Measurements from ENCODE around the gene TAGAP. TPM values are rescaled to one million over a fixed set of nuclear protein-coding genes. Genes with fewer than 3 reads are reported as not detected.

TAGAP gene
- total and polyA plus RNA-seq, 10 of the 15 experiments (the other 5 are each of a cell fraction or from before 2014, with no cell fraction given): 5.3 to 27.4 (median 18.9) TPM

DNA sequence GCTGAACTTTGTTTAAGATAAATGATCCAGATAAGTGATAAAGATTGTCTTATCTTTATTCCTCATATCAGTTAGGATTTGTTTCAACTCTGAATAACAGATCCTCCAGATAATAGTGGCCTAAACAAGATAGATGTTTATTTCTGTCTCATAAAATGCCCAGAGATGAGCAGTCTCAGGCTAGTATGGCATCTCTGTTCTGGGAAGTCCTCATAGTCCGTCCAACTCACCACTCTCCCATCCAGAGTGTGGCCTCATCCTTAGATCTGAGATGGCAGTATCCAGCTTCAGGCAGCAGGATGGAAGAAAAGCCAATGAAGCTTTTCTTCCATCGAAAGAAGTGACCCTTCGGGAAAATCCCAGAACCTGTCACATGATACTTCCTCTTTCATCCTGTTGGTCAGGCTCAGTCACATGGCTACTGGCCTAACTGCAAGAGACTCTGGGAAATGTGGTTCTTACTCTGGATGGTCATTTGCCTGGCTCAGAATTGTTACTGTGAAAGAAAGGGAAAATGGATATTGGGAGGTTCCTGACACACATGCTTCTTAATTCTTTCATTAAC lies 29.4 kb upstream of the TAGAP start (continued):
- no peak for TF ChIP-seq WRNIP1 (IDR thresholded peaks at IDR 0.05; ENCODE audit: borderline replicate concordance, low read depth, low read length)
- TF ChIP-seq RELB (IDR thresholded peaks at IDR 0.05; ENCODE audit: low read depth): peak; percentile 38; the same call in 1 of the 2 replicates
- no peak for TF ChIP-seq SP1 (IDR thresholded peaks at IDR 0.05; ENCODE audit: low read depth, low read length)
- TF ChIP-seq NFIC (IDR thresholded peaks at IDR 0.05; ENCODE audit: low read depth, low read length): no peak
- TF ChIP-seq NR2C1 (IDR thresholded peaks at IDR 0.05): peak; percentile 60
- TF ChIP-seq FOS (IDR thresholded peaks at IDR 0.05; ENCODE audit: borderline replicate concordance, extremely low read depth, insufficient read length): peak; percentile 51
- no peak for TF ChIP-seq ESRRA (IDR thresholded peaks at IDR 0.05; ENCODE audit: low read length)
- TF ChIP-seq NFYA (IDR thresholded peaks at IDR 0.05; ENCODE audit: borderline replicate concordance, low read depth, low read length): peak; percentile 74; the same call in 1 of the 2 replicates
- 0 out of 2 replicates have a peak, but pooled peaks have one; percentile 16 for TF ChIP-seq ZBTB4 (CRISPR knock-in tag; IDR thresholded peaks at IDR 0.05)
- TF ChIP-seq ATF3 (IDR thresholded peaks at IDR 0.05; ENCODE audit: borderline replicate concordance, extremely low read depth, low read depth, low read length): peak; percentile 92
- TF ChIP-seq, protein P1, sequence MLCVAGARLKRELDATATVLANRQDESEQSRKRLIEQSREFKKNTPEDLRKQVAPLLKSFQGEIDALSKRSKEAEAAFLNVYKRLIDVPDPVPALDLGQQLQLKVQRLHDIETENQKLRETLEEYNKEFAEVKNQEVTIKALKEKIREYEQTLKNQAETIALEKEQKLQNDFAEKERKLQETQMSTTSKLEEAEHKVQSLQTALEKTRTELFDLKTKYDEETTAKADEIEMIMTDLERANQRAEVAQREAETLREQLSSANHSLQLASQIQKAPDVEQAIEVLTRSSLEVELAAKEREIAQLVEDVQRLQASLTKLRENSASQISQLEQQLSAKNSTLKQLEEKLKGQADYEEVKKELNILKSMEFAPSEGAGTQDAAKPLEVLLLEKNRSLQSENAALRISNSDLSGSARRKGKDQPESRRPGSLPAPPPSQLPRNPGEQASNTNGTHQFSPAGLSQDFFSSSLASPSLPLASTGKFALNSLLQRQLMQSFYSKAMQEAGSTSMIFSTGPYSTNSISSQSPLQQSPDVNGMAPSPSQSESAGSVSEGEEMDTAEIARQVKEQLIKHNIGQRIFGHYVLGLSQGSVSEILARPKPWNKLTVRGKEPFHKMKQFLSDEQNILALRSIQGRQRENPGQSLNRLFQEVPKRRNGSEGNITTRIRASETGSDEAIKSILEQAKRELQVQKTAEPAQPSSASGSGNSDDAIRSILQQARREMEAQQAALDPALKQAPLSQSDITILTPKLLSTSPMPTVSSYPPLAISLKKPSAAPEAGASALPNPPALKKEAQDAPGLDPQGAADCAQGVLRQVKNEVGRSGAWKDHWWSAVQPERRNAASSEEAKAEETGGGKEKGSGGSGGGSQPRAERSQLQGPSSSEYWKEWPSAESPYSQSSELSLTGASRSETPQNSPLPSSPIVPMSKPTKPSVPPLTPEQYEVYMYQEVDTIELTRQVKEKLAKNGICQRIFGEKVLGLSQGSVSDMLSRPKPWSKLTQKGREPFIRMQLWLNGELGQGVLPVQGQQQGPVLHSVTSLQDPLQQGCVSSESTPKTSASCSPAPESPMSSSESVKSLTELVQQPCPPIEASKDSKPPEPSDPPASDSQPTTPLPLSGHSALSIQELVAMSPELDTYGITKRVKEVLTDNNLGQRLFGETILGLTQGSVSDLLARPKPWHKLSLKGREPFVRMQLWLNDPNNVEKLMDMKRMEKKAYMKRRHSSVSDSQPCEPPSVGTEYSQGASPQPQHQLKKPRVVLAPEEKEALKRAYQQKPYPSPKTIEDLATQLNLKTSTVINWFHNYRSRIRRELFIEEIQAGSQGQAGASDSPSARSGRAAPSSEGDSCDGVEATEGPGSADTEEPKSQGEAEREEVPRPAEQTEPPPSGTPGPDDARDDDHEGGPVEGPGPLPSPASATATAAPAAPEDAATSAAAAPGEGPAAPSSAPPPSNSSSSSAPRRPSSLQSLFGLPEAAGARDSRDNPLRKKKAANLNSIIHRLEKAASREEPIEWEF (IDR thresholded peaks at IDR 0.05; ENCODE audit: insufficient replicate concordance, low read depth, low read length): no peak
- TF ChIP-seq SIX5 (IDR thresholded peaks at IDR 0.05; ENCODE audit: low read depth, low read length, severe bottlenecking): peak; percentile 72
- TF ChIP-seq ATF7 (IDR thresholded peaks at IDR 0.05; ENCODE audit: low read depth): 0 out of 2 replicates have a peak, but pooled peaks have one; percentile 11
- TF ChIP-seq ZSCAN29 (IDR thresholded peaks at IDR 0.05): no peak
